K562 (cell line): Measurements from ENCODE around the gene DIP2B. TPM values are rescaled to one million over a fixed set of nuclear protein-coding genes. Genes with fewer than 3 reads are reported as not detected.

Experiments used
- ATAC-seq: fragments of 200-7000 bp; cut with Tn5 transposase; 3 replicates; pipeline ENCODE4 v1.9.1; 2020; ENCODE audit warnings: moderate library complexity
- BruUV-seq: library from RNA; stranded (reverse); fragments of 400-500 nt; replicated peaks from 2 replicates; lab custom pipeline; 2021; lab: Mats Ljungman, UMichigan
- CTCF ChIA-PET: fragments of 300-600 bp; formaldehyde crosslinking; extraction: SDS; loops from one replicate; lab custom pipeline; 2021; ENCODE audit warnings: low intra/inter-chr PET ratio; lab: Yijun Ruan, JAX
- POLR2A ChIA-PET: fragments of 300-600, 350-650 bp; sonication (Branson Sonifier 250); formaldehyde crosslinking; extraction: SDS; loops from one replicate; lab custom pipeline; 2021; ENCODE audit warnings: antibody characterized with exemption, inconsistent platforms; lab: Yijun Ruan, JAX
- DNase-seq, 4 experiments: peaks; one replicate each; pipeline versions ENCODE4 v3.0.0 to v3.0.0-alpha.2; 2011 to 2018; ENCODE audit warnings: low spot score in 3 of 4, mixed read lengths in 3 of 4; ENCODE audit errors: extremely low read depth in 1 of 4
- FAIRE-seq: peaks from 2 replicates; lab custom pipeline; 2011; peaks lifted over from hg19 to GRCh38; lab: Jason Lieb, UNC
- H2AFZ ChIP-seq: 2 replicates; pipeline ENCODE4 v1.6.0; 2011; ENCODE audit warnings: low read depth, low read length, control low read depth, inconsistent platforms
- H3K27ac ChIP-seq: fragments of 200-600 bp; 3 replicates; pipeline ENCODE4 v1.8.0; 2011; ENCODE audit warnings: low read depth, mild to moderate bottlenecking, control low read depth, inconsistent platforms, low read length, moderate library complexity, mixed read lengths; ENCODE audit errors: extremely low read depth
- H3K27me3 ChIP-seq, 2 experiments: fragments of 300-600 bp in 1 of 2; 2 replicates in 1 of 2; 3 replicates in 1 of 2; pipeline versions ENCODE4 v1.6.0 to v1.8.0; 2011; ENCODE audit warnings: inconsistent platforms in 2 of 2, low read length in 2 of 2, mild to moderate bottlenecking in 1 of 2, mixed read lengths in 1 of 2, moderate library complexity in 1 of 2; ENCODE audit not compliant: control insufficient read depth in 2 of 2, insufficient read depth in 2 of 2
- H3K36me3 ChIP-seq: fragments of 300-600 bp; 3 replicates; pipeline ENCODE4 v1.8.0; 2011; ENCODE audit warnings: mild to moderate bottlenecking, low read length, inconsistent platforms; ENCODE audit not compliant: control insufficient read depth, insufficient read depth
- H3K4me1 ChIP-seq, 2 experiments: fragments of 200-600 bp in 1 of 2; replicated peaks in 1 of 2; 2 replicates in 1 of 2; 3 replicates in 1 of 2; pipeline versions ENCODE4 v1.5.1 to v1.8.0; 2011; ENCODE audit warnings: inconsistent platforms in 2 of 2, low read length in 2 of 2, mild to moderate bottlenecking in 1 of 2, mixed read lengths in 1 of 2, moderate library complexity in 1 of 2; ENCODE audit not compliant: control insufficient read depth in 2 of 2, insufficient read depth in 2 of 2
- H3K4me2 ChIP-seq: 2 replicates; pipeline ENCODE4 v1.6.1; 2011; ENCODE audit warnings: low read length, control low read depth, inconsistent platforms, mixed read lengths; ENCODE audit not compliant: insufficient read depth
- H3K4me3 ChIP-seq: fragments of 200-600 bp; sonication (generic), shearing (Covaris generic); 2 replicates; pipeline ENCODE4 v1.5.1; 2016; ENCODE audit warnings: control low read depth, inconsistent platforms
- H3K79me2 ChIP-seq: fragments of 200-600 bp; 3 replicates; pipeline ENCODE4 v1.8.0; 2011; ENCODE audit warnings: low read length, inconsistent platforms; ENCODE audit not compliant: control insufficient read depth, insufficient read depth
- H3K9ac ChIP-seq, 2 experiments: 2 replicates each; pipeline versions ENCODE4 v1.6.0 to v1.6.1; 2011; ENCODE audit warnings: low read depth in 2 of 2, low read length in 2 of 2, control low read depth in 1 of 2, inconsistent platforms in 1 of 2, mild to moderate bottlenecking in 1 of 2, mixed read lengths in 1 of 2; ENCODE audit not compliant: insufficient read depth in 1 of 2
- H3K9me1 ChIP-seq: one replicate; pipeline ENCODE4 v1.6.0; 2011; ENCODE audit warnings: inconsistent platforms, mild to moderate bottlenecking, low read length, moderate library complexity; ENCODE audit not compliant: control insufficient read depth, insufficient read depth
- H3K9me3 ChIP-seq: replicated peaks from 2 replicates; pipeline ENCODE4 v1.5.1; 2011; ENCODE audit warnings: low read depth, low read length, inconsistent platforms; ENCODE audit not compliant: control insufficient read depth, insufficient read depth
- H4K20me1 ChIP-seq: replicated peaks from 2 replicates; pipeline ENCODE4 v1.6.1; 2011; ENCODE audit warnings: low read length, inconsistent platforms, mixed read lengths; ENCODE audit not compliant: control insufficient read depth, insufficient read depth
- ATF7 ChIP-seq: fragments of 450-650 bp; IDR thresholded peaks from 2 replicates; pipeline ENCODE4 v1.7.1; 2014; ENCODE audit warnings: mild to moderate bottlenecking, moderate library complexity
- BRCA1 ChIP-seq, 2 experiments: fragments of 450-650 bp in 1 of 2; sonication (generic) in 1 of 2; formaldehyde crosslinking in 1 of 2; IDR thresholded peaks; 2 replicates each; pipeline versions ENCODE4 v1.5.0 to v1.6.1; 2017 to 2020; ENCODE audit warnings: mild to moderate bottlenecking in 1 of 2, missing genetic modification reagents in 1 of 2
- HLTF ChIP-seq: fragments of 450-650 bp; IDR thresholded peaks from 2 replicates; pipeline ENCODE4 v1.6.1; 2016
- NCOR1 ChIP-seq: fragments of 450-650 bp; IDR thresholded peaks from 2 replicates; pipeline ENCODE4 v1.6.1; 2016; ENCODE audit warnings: mild to moderate bottlenecking, moderate library complexity
- NFRKB ChIP-seq: fragments of 450-650 bp; IDR thresholded peaks from 2 replicates; pipeline ENCODE4 v1.6.1; 2016; ENCODE audit warnings: low read depth
- NRF1 ChIP-seq, 2 experiments: fragments of 450-650 bp; IDR thresholded peaks in 1 of 2; conservative IDR thresholded peaks in 1 of 2; 2 replicates each; pipeline ENCODE4 v1.6.1; 2014; ENCODE audit warnings: mild to moderate bottlenecking in 2 of 2
- NUFIP1 ChIP-seq: fragments of 450-650 bp; IDR thresholded peaks from 2 replicates; pipeline ENCODE4 v1.6.1; 2018; ENCODE audit not compliant: partially characterized antibody
- PHB2 ChIP-seq: fragments of 450-650 bp; IDR thresholded peaks from 2 replicates; pipeline ENCODE4 v1.6.1; 2017; ENCODE audit warnings: low read depth
- TEAD4 ChIP-seq, 2 experiments: sonication (generic) in 1 of 2; formaldehyde crosslinking in 1 of 2; IDR thresholded peaks; 2 replicates each; pipeline versions ENCODE4 v1.6.1 to v1.8.0; 2012 to 2022; ENCODE audit warnings: borderline replicate concordance in 1 of 2, inconsistent platforms in 1 of 2, low read length in 1 of 2, mild to moderate bottlenecking in 1 of 2, missing genetic modification reagents in 1 of 2
- ZNF57 ChIP-seq: fragments of 450-650 bp; formaldehyde crosslinking; IDR thresholded peaks from 2 replicates; pipeline ENCODE4 v1.4.0; 2020; ENCODE audit warnings: mild to moderate bottlenecking, moderate library complexity
- WGBS: fragments of 100-300 bp; shearing (Covaris generic); methylation state at CpG from one replicate; pipeline ENCODE4 v1.1.6; 2016; ENCODE audit warnings: low coverage, mixed read lengths; ENCODE audit not compliant: insufficient coverage; ENCODE audit errors: missing lambda C conversion rate; 5-methylcytosine and 5-hydroxymethylcytosine counted together
- in situ Hi-C: fragments of 300-500 bp; cut with MboI; formaldehyde crosslinking; loops from 4 replicates; pipeline ENCODE4 v1.15.0; 2018; ENCODE audit warnings: inconsistent platforms, mixed read lengths
- intact Hi-C: fragments of 100-400 bp; cut with micrococcal nuclease; formaldehyde crosslinking; loops from 2 replicates; pipeline ENCODE4 v1.14.2; 2022
- polyA plus RNA-seq, 8 experiments: library from polyadenylated mRNA; depleted of rRNA in 4 of 8; stranded (reverse) in 5 of 8; unstranded in 3 of 8; fragments of >200 nt; fragmentation: Nextera tagmentation in 2 of 8; fragmentation: Illumina TruSeq in 1 of 8; extraction: Ambion mirVana in 2 of 8; extraction: Trizol in 1 of 8; gene quantifications; 2 replicates each; pipeline versions ENCODE4 v1.2.1 to v1.2.3, GENCODE V29; 2011 to 2014; ENCODE audit warnings: inconsistent platforms in 1 of 8, missing spikeins in 1 of 8
- total RNA-seq, 7 experiments: library from RNA; depleted of rRNA in 6 of 7; stranded (reverse); fragments of >200 nt in 6 of 7; fragmentation: Illumina TruSeq in 2 of 7; extraction: Trizol in 2 of 7; gene quantifications; 2 replicates each; pipeline versions ENCODE4 v1.2.1 to v1.2.3, GENCODE V29; 2011 to 2021; ENCODE audit warnings: low replicate concordance in 1 of 7
- TF ChIP-seq, protein P1 (sequence below): fragments of 250-450 bp; sonication (Bioruptor Pico); IDR thresholded peaks from 2 replicates; pipeline ENCODE4 v1.8.0; 2021; ENCODE audit warnings: mild to moderate bottlenecking, moderate library complexity

Gene DIP2B
- total and polyA plus RNA-seq, 9 of the 15 experiments (the other 6 are each of a cell fraction or from before 2014, with no cell fraction given): 4.6 to 26.1 (median 18.8) TPM

DNA sequence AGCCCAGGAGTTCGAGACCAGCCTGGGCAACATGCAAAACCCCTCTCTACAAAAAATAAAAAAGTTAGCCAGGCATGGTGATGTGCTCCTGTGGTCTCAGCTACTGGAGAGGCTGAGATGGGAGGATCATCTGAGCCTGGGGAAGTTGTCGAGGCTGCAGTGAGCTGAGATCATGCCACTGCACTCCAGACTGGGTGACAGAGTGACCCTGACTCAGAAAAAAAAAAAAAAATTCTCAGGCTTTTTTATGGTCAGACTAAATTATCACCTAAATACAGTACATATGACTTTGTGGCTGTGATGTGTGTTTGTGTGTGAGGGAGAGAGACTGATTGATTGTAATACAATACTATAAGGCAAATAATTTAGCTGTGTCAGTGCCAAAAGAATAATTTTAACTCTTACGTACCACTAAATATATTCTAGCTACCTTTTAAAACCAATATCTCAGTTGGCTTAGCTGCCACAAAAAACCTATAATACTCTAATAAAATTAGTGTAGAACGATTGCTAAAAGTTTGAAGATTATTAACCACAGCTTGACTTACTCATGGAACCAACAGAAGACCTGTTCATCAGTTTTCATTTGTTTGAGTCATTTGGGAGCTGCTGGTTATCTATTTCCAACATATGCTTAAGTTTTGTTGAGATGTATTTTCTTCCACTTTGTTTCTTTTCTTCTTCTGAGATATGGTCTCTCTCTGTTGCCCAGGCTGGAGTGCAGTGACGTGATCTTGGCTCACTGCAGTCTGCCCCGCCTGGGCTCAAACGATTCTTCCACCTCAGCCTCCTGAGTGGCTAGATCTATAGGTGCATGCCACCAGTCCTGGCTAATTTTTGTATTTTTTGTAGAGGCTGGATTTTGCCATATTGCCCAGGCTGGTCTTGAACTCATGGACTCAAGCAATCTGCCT is 58.0 kb downstream of the DIP2B start (continued):
- TF ChIP-seq, protein P1, sequence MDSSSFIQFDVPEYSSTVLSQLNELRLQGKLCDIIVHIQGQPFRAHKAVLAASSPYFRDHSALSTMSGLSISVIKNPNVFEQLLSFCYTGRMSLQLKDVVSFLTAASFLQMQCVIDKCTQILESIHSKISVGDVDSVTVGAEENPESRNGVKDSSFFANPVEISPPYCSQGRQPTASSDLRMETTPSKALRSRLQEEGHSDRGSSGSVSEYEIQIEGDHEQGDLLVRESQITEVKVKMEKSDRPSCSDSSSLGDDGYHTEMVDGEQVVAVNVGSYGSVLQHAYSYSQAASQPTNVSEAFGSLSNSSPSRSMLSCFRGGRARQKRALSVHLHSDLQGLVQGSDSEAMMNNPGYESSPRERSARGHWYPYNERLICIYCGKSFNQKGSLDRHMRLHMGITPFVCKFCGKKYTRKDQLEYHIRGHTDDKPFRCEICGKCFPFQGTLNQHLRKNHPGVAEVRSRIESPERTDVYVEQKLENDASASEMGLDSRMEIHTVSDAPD (CRISPR knock-in tag): no peak
- peak; percentile 86 for TF ChIP-seq NCOR1
- peak; percentile 75; the same call in 1 of the 2 replicates for TF ChIP-seq HLTF
- TF ChIP-seq BRCA1 (IDR thresholded peaks at IDR 0.05): no peak
- TF ChIP-seq BRCA1 (CRISPR knock-in tag; IDR thresholded peaks at IDR 0.05): no peak
- TF ChIP-seq TEAD4 (IDR thresholded peaks at IDR 0.05; ENCODE audit: low read length): peak; percentile 84
- TF ChIP-seq TEAD4 (CRISPR knock-in tag; IDR thresholded peaks at IDR 0.05; ENCODE audit: borderline replicate concordance): no peak
- TF ChIP-seq NUFIP1: no peak
- TF ChIP-seq PHB2: peak; percentile 79

DNA sequence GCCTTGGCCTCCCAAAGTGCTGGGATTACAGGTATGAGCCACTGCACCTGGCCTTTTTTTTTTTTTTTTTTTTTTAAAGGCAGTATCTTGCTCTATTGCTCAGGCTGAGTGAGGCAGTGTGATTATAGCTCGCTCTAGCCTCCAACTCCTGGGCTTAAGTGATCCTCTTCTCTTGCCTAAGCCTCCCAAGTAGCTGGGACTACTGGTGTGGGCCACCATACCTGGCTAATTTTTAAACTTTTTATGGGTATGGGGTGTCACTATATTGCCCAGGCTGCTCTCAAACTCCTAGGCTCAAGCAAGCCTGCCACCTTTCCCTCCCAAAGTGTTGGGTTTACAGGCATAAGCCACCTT is 58.6 kb downstream of the DIP2B start:
- no peak for FAIRE-seq

More for the DNA sequence above, 58.6 kb downstream of the DIP2B start:
- POLR2A ChIA-PET: interaction anchor here (0.8 to 3.7 kb wide), 5 partner anchors 9 to 204 kb away, joined by 3 to 23 read pairs (median 7); no protein-coding TSS in a partner anchor
- H3K27ac ChIP-seq: peak overlapping the region; percentile 84; the same call in 2 of the 3 replicates
- no peaks in the 10 kb centered on the region for H3K9me1 ChIP-seq
- 17% methylated on average over 1 of the region's 1 CpG for WGBS
- intact Hi-C loops (no loop called here), in situ Hi-C loops (no loop called here)
- 0 out of 2 replicates have a peak, but pooled peaks cover 3% of the 10 kb centered on the region for H4K20me1 ChIP-seq
- H3K4me1 ChIP-seq: peaks cover 16 to 27% of the 10 kb centered on the region in 2 experiments
- H3K36me3 ChIP-seq: no peaks in the 10 kb centered on the region
- ATAC-seq (peak; percentile 52), DNase-seq (peak in 1 of 4 experiments; percentile 33)
- CTCF ChIA-PET: no interaction called here
- H3K9ac ChIP-seq: peak overlapping the region in 1 of 2 experiments; percentile 28; a peak in 2 of 4 replicates
- H3K4me2 ChIP-seq: peak overlapping the region; percentile 23
- peak in 1 of 2 experiments; percentile 22; a peak in 1 of 4 replicates for TF ChIP-seq NRF1 (conservative IDR thresholded peaks at IDR 0.05 in 1 of 2, IDR thresholded peaks at IDR 0.05 in 1 of 2)
- no peak for TF ChIP-seq ZNF57
- TF ChIP-seq ATF7: 0 out of 2 replicates have a peak, but pooled peaks have one; percentile 10
- TF ChIP-seq NFRKB: 0 out of 2 replicates have a peak, but pooled peaks have one; percentile 29
- no peaks in the 10 kb centered on the region for H3K9me3 ChIP-seq
- no peak overlapping the region for H3K4me3 ChIP-seq
- H3K79me2 ChIP-seq: peaks cover 71% of the 10 kb centered on the region
- no peak overlapping the region for H2AFZ ChIP-seq
- H3K27me3 ChIP-seq: no peaks in the 10 kb centered on the region
- BruUV-seq: no TSS peak
